CD4-positive, alpha-beta T cell (primary cell): ENCODE data around the gene C1orf105. TPM values are rescaled to one million over a fixed set of nuclear protein-coding genes. Genes with fewer than 3 reads are reported as not detected.

ENCODE experiments used
- ATAC-seq: fragments of 200-7000 bp; cut with Tn5 transposase; one replicate; pipeline ENCODE4 v1.10.0; 2022; ENCODE audit warnings: mild to moderate bottlenecking; ENCODE audit not compliant: poor library complexity
- CTCF ChIA-PET: fragments of 350-600 bp; sonication (Branson Sonifier 250); formaldehyde crosslinking; loops from one replicate; lab custom pipeline; 2021; ENCODE audit warnings: antibody characterized with exemption, inconsistent platforms; lab: Charles Lee
- POLR2A ChIA-PET: fragments of 350-600 bp; sonication (Branson Sonifier 250); formaldehyde crosslinking; loops from one replicate; lab custom pipeline; 2021; ENCODE audit warnings: antibody characterized with exemption, inconsistent platforms; lab: Charles Lee
- DNase-seq, 14 experiments: peaks; one replicate each; pipeline ENCODE4 v3.0.0-alpha.2; 2013 to 2020; ENCODE audit warnings: mixed read lengths in 2 of 14
- H3K27ac ChIP-seq, 2 donors: one replicate each; pipeline versions ENCODE4 v1.5.1 to v1.7.0; 2013; ENCODE audit warnings: low read length in 2 of 2, low read depth in 1 of 2, mild to moderate bottlenecking in 1 of 2
- H3K27me3 ChIP-seq, 2 experiments: 1 replicate in 1 of 2; 2 replicates in 1 of 2; pipeline versions ENCODE4 v1.6.1 to v1.7.0; 2013; ENCODE audit warnings: low read length in 2 of 2, control low read depth in 1 of 2, mild to moderate bottlenecking in 1 of 2, moderate library complexity in 1 of 2; ENCODE audit not compliant: insufficient read depth in 2 of 2, control insufficient read depth in 1 of 2
- H3K36me3 ChIP-seq: one replicate; pipeline ENCODE4 v1.6.1; 2013; ENCODE audit warnings: low read length, control low read depth; ENCODE audit not compliant: insufficient read depth
- H3K4me1 ChIP-seq: one replicate; pipeline ENCODE4 v1.6.1; 2013; ENCODE audit warnings: low read length, control low read depth; ENCODE audit not compliant: insufficient read depth
- H3K4me3 ChIP-seq: one replicate; pipeline ENCODE4 v1.5.1; 2013; ENCODE audit warnings: mild to moderate bottlenecking, low read length, moderate library complexity
- H3K9me3 ChIP-seq, 2 experiments: 1 replicate in 1 of 2; 2 replicates in 1 of 2; pipeline versions ENCODE4 v1.6.1 to v1.7.0; 2013; ENCODE audit warnings: low read length in 2 of 2, mild to moderate bottlenecking in 2 of 2, control low read depth in 1 of 2, moderate library complexity in 1 of 2; ENCODE audit not compliant: control insufficient read depth in 1 of 2, insufficient read depth in 1 of 2
- H3K27ac Mint-ChIP-seq: one replicate; pipeline ENCODE4 v1.8.0; 2020; ENCODE audit warnings: mixed read lengths
- H3K27me3 Mint-ChIP-seq: one replicate; pipeline ENCODE4 v1.8.0; 2021; ENCODE audit warnings: mixed read lengths
- H3K36me3 Mint-ChIP-seq: one replicate; pipeline ENCODE4 v1.8.0; 2021; ENCODE audit warnings: low read depth, mixed read lengths
- H3K4me1 Mint-ChIP-seq: one replicate; pipeline ENCODE4 v1.8.0; 2021; ENCODE audit warnings: low read depth, mixed read lengths
- H3K4me3 Mint-ChIP-seq: one replicate; pipeline ENCODE4 v1.8.0; 2020; ENCODE audit warnings: mild to moderate bottlenecking, mixed read lengths
- H3K9me3 Mint-ChIP-seq: one replicate; pipeline ENCODE4 v1.8.0; 2020; ENCODE audit warnings: mixed read lengths
- CTCF ChIP-seq: fragments of 200-600 bp; IDR thresholded peaks from one replicate; pipeline ENCODE4 v1.8.0; 2022; ENCODE audit warnings: antibody characterized with exemption, mild to moderate bottlenecking
- intact Hi-C, 2 experiments: fragments of 100-400 bp; cut with DNase I in 1 of 2; cut with micrococcal nuclease in 1 of 2; formaldehyde crosslinking; loops; one replicate each; pipeline versions ENCODE4 v1.15.1 to v1.9.0; 2023 to 2025; cut with DNase I, micrococcal nuclease
- total RNA-seq, 174 experiments: library from RNA in 2 of 174; stranded (reverse) in 2 of 174; gene quantifications; one replicate each; pipeline ENCODE4 v1.2.3 and lab custom pipeline; 2021 to 2026

Gene C1orf105
- total RNA-seq, 2 experiments from 2014 or later: not detected

GRCh38 chr1:172517081-172517480, 96.6 kb downstream of the C1orf105 start:
- H3K9me3 ChIP-seq: no peaks in the 10 kb centered on the region
- no peak overlapping the region for H3K27ac ChIP-seq
- ATAC-seq (no peak), DNase-seq (no peak)
- H3K4me1 Mint-ChIP-seq: no peaks in the 10 kb centered on the region
- CTCF ChIA-PET: no interaction called here
- intact Hi-C loops: no loop called here
- H3K27me3 ChIP-seq: no peaks in the 10 kb centered on the region
- POLR2A ChIA-PET: no interaction called here
- H3K36me3 ChIP-seq: no peaks in the 10 kb centered on the region
- no peaks in the 10 kb centered on the region for H3K9me3 Mint-ChIP-seq
- no peaks in the 10 kb centered on the region for H3K36me3 Mint-ChIP-seq
- no peak overlapping the region for H3K27ac Mint-ChIP-seq
- H3K4me3 ChIP-seq: no peak overlapping the region
- TF ChIP-seq CTCF: no peak
- no peak overlapping the region for H3K4me3 Mint-ChIP-seq
- no peaks in the 10 kb centered on the region for H3K27me3 Mint-ChIP-seq
- no peaks in the 10 kb centered on the region for H3K4me1 ChIP-seq

DNA sequence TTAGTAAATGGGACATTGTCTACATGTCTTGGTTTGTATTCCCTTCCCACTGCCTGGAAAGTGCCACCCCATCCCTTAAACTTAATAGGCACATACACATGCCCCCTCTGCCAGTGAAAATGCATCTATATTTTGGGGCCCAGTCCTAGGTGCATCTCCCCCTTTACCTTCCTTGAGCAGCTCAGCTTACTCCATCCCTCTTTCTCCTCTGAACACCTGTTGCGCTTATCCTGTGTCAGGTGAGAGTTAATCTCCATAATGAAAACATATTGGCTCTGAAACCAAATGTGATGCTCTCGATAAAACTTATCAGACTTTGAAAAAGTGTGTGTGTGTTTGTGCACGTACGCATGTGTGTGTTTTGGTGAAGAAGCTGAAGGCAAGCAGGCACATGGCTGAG, 97.1 kb downstream of the C1orf105 start:
- H3K36me3 ChIP-seq: no peaks in the 10 kb centered on the region
- no peaks in the 10 kb centered on the region for H3K4me1 ChIP-seq
- no peaks in the 10 kb centered on the region for H3K4me1 Mint-ChIP-seq
- no peaks in the 10 kb centered on the region for H3K36me3 Mint-ChIP-seq
- H3K9me3 Mint-ChIP-seq: no peaks in the 10 kb centered on the region
- no peak for TF ChIP-seq CTCF
- no peak for DNase-seq
- H3K27me3 Mint-ChIP-seq: no peaks in the 10 kb centered on the region
- H3K27me3 ChIP-seq: no peaks in the 10 kb centered on the region
- H3K4me3 Mint-ChIP-seq: no peak overlapping the region
- no peak for ATAC-seq
- ChIA-PET CTCF (no interaction called here), POLR2A (no interaction called here)
- intact Hi-C loops: no loop called here
- H3K9me3 ChIP-seq: no peaks in the 10 kb centered on the region
- no peak overlapping the region for H3K27ac ChIP-seq
- no peak overlapping the region for H3K4me3 ChIP-seq
- no peak overlapping the region for H3K27ac Mint-ChIP-seq

Other genes with a start within 250 kb of the C1orf105 start
- 10 to 100 TPM; 23.7 to 27.1 TPM for gene PIGC, start 23.4 kb downstream of the C1orf105 start, total RNA-seq
- gene SUCO, start 112.5 kb downstream of the C1orf105 start, total RNA-seq: 100 to 1,000 TPM in 1 of 2 experiments, 10 to 100 TPM in 1; 93.1 to 104 TPM
- gene FASLG, start 238.4 kb downstream of the C1orf105 start, total RNA-seq: under 1 TPM; 0.11 to 0.80 TPM